ENCODE measurements around the gene CNST.
"Not testable (repeated sequence)": the region's sequence is repeated elsewhere in the genome, so short reads cannot be mapped to it uniquely, and the experiment has no call there.

Gene CNST

GRCh38 chr1:246629976-246630375, 63.7 kb downstream of the CNST start:
- no peak for DNase-seq

- DNase-seq, result no peak
Observed at GRCh38 chr1:246631426-246631825, 65.2 kb downstream of the CNST start.

- no peak for DNase-seq
Observed at GRCh38 chr1:246632281-246633168, 66.3 kb downstream of the CNST start.

GRCh38 chr1:246634659-246635058, 68.4 kb downstream of the CNST start:
- not testable (repeated sequence) for DNase-seq

- no peak for DNase-seq
Observed at GRCh38 chr1:246638941-246639655, 72.8 kb downstream of the CNST start.

GRCh38 chr1:246639732-246640131, 73.5 kb downstream of the CNST start:
- DNase-seq, result no peak

- no peak for DNase-seq
Observed at GRCh38 chr1:246640747-246641146, 74.5 kb downstream of the CNST start.

- no peak for DNase-seq
Observed at GRCh38 chr1:246641394-246641793, 75.1 kb downstream of the CNST start.

- no peak for DNase-seq
Observed at GRCh38 chr1:246642719-246643118, 76.5 kb downstream of the CNST start.

- no peak for DNase-seq
Observed at GRCh38 chr1:246647113-246647512, 80.9 kb downstream of the CNST start.

GRCh38 chr1:246647513-246647912, 81.3 kb downstream of the CNST start:
- DNase-seq, result no peak

GRCh38 chr1:246651012-246651695, 84.9 kb downstream of the CNST start:
- no peak for DNase-seq

- DNase-seq, result no peak
Observed at GRCh38 chr1:246658567-246658966, 92.3 kb downstream of the CNST start.

- no peak for DNase-seq
Observed at GRCh38 chr1:246659594-246660140, 93.4 kb downstream of the CNST start.

- DNase-seq, result no peak
Observed at GRCh38 chr1:246661451-246661850, 95.2 kb downstream of the CNST start.

- no peak for DNase-seq
Observed at GRCh38 chr1:246667773-246668172, 101.5 kb downstream of the CNST start.

GRCh38 chr1:246669659-246670058, 103.4 kb downstream of the CNST start:
- no peak for DNase-seq

GRCh38 chr1:246674049-246674448, 107.8 kb downstream of the CNST start:
- no peak for DNase-seq

GRCh38 chr1:246677842-246678241, 111.6 kb downstream of the CNST start:
- DNase-seq, result no peak

GRCh38 chr1:246678816-246679793, 112.8 kb downstream of the CNST start:
- DNase-seq, result no peak

GRCh38 chr1:246679794-246680177, 113.5 kb downstream of the CNST start:
- no peak for DNase-seq

GRCh38 chr1:246680190-246680589, 113.9 kb downstream of the CNST start:
- no peak for DNase-seq

Measured in NCI-H187 treated with DMSO at 0.1 percent for 48 hours (cell line).